SK-N-SH treated with all-trans-retinoic acid at 6 μM for 48 hours (cell line): Measurements from ENCODE around the gene ZNF276.

ENCODE experiments used
- ATAC-seq: fragments of 200-7000 bp; cut with Tn5 transposase; 3 replicates; pipeline ENCODE4 v1.9.1; 2020; ENCODE audit warnings: mild to moderate bottlenecking, moderate library complexity
- ARNTL ChIP-seq: fragments of 450-650 bp; formaldehyde crosslinking; IDR thresholded peaks from 2 replicates; pipeline ENCODE4 v1.5.0; 2020; ENCODE audit warnings: low read depth, mild to moderate bottlenecking, moderate library complexity, borderline replicate concordance
- BACH2 ChIP-seq: fragments of 250-450 bp; sonication (Bioruptor Pico); IDR thresholded peaks from 2 replicates; pipeline ENCODE4 v1.9.0; 2021; ENCODE audit warnings: mild to moderate bottlenecking, borderline replicate concordance
- CSDC2 ChIP-seq: fragments of 250-450 bp; sonication (Bioruptor Pico); IDR thresholded peaks from 2 replicates; pipeline ENCODE4 v1.5.0; 2020; ENCODE audit warnings: mild to moderate bottlenecking, moderate library complexity
- ESRRG ChIP-seq: fragments of 250-450 bp; sonication (Bioruptor Pico); IDR thresholded peaks from 2 replicates; pipeline ENCODE4 v1.6.1; 2021; ENCODE audit warnings: mild to moderate bottlenecking
- GLIS3 ChIP-seq: fragments of 250-450 bp; sonication (Bioruptor Pico); IDR thresholded peaks from 2 replicates; pipeline ENCODE4 v1.5.0; 2020; ENCODE audit warnings: mild to moderate bottlenecking, moderate library complexity
- ISL1 ChIP-seq: fragments of 250-450 bp; sonication (Bioruptor Pico); IDR thresholded peaks from 2 replicates; pipeline ENCODE4 v2.1.2; 2022; ENCODE audit warnings: mild to moderate bottlenecking, moderate library complexity
- OSR1 ChIP-seq: fragments of 250-450 bp; sonication (Bioruptor Pico); IDR thresholded peaks from 2 replicates; pipeline ENCODE4 v1.8.0; 2022; ENCODE audit warnings: moderate library complexity, mild to moderate bottlenecking, inconsistent platforms
- RARB ChIP-seq: fragments of 250-450 bp; sonication (Bioruptor Pico); IDR thresholded peaks from 2 replicates; pipeline ENCODE4 v1.8.0; 2021; ENCODE audit warnings: mild to moderate bottlenecking, moderate library complexity
- SNAI2 ChIP-seq: fragments of 250-450 bp; sonication (Bioruptor Pico); IDR thresholded peaks from 2 replicates; pipeline ENCODE4 v1.5.0; 2020; ENCODE audit warnings: mild to moderate bottlenecking, moderate library complexity
- TCF4 ChIP-seq: fragments of 250-450 bp; sonication (Bioruptor Pico); IDR thresholded peaks from 2 replicates; pipeline ENCODE4 v1.8.0; 2021; ENCODE audit warnings: mild to moderate bottlenecking, moderate library complexity, borderline replicate concordance
- TOX ChIP-seq: fragments of 250-450 bp; sonication (Bioruptor Pico); IDR thresholded peaks from 2 replicates; pipeline ENCODE4 v1.8.0; 2021; ENCODE audit warnings: mild to moderate bottlenecking, moderate library complexity, borderline replicate concordance
- ZC3H10 ChIP-seq: fragments of 250-450 bp; sonication (Bioruptor Pico); IDR thresholded peaks from 2 replicates; pipeline ENCODE4 v1.5.1; 2021; ENCODE audit warnings: mild to moderate bottlenecking, moderate library complexity
- ZFP3 ChIP-seq: fragments of 250-450 bp; sonication (Bioruptor Pico); IDR thresholded peaks from 2 replicates; pipeline ENCODE4 v1.5.0; 2020; ENCODE audit warnings: mild to moderate bottlenecking, moderate library complexity
- ZFP30 ChIP-seq: fragments of 450-650 bp; formaldehyde crosslinking; IDR thresholded peaks from 2 replicates; pipeline ENCODE4 v1.5.0; 2022; ENCODE audit warnings: mild to moderate bottlenecking, moderate library complexity
- ZNF565 ChIP-seq: fragments of 450-650 bp; formaldehyde crosslinking; conservative IDR thresholded peaks from 2 replicates; pipeline ENCODE4 v1.5.0; 2020; ENCODE audit warnings: low read depth, mild to moderate bottlenecking, moderate library complexity
- ZNF70 ChIP-seq: fragments of 450-650 bp; formaldehyde crosslinking; IDR thresholded peaks from 2 replicates; pipeline ENCODE4 v1.5.0; 2020; ENCODE audit warnings: mild to moderate bottlenecking, moderate library complexity
- ZNF8 ChIP-seq: fragments of 450-650 bp; formaldehyde crosslinking; IDR thresholded peaks from 2 replicates; pipeline ENCODE4 v1.5.0; 2020; ENCODE audit warnings: mild to moderate bottlenecking, moderate library complexity
- TF ChIP-seq, protein P1 (sequence below): fragments of 250-450 bp; sonication (Bioruptor Pico); IDR thresholded peaks from 2 replicates; pipeline ENCODE4 v1.8.0; 2020; ENCODE audit warnings: mild to moderate bottlenecking, moderate library complexity, borderline replicate concordance
- TF ChIP-seq, protein P2 (sequence below): fragments of 250-450 bp; sonication (Bioruptor Pico); IDR thresholded peaks from 2 replicates; pipeline ENCODE4 v1.5.0; 2020; ENCODE audit warnings: mild to moderate bottlenecking, moderate library complexity
- TF ChIP-seq, protein P3 (sequence below): fragments of 250-450 bp; sonication (Bioruptor Pico); IDR thresholded peaks from 2 replicates; pipeline ENCODE4 v1.5.1; 2021; ENCODE audit warnings: mild to moderate bottlenecking, moderate library complexity
- TF ChIP-seq, protein P4 (sequence below): fragments of 250-450 bp; sonication (Bioruptor Pico); IDR thresholded peaks from 2 replicates; pipeline ENCODE4 v1.5.1; 2020; ENCODE audit warnings: low read depth, mild to moderate bottlenecking, moderate library complexity

The ZNF276 gene

DNA sequence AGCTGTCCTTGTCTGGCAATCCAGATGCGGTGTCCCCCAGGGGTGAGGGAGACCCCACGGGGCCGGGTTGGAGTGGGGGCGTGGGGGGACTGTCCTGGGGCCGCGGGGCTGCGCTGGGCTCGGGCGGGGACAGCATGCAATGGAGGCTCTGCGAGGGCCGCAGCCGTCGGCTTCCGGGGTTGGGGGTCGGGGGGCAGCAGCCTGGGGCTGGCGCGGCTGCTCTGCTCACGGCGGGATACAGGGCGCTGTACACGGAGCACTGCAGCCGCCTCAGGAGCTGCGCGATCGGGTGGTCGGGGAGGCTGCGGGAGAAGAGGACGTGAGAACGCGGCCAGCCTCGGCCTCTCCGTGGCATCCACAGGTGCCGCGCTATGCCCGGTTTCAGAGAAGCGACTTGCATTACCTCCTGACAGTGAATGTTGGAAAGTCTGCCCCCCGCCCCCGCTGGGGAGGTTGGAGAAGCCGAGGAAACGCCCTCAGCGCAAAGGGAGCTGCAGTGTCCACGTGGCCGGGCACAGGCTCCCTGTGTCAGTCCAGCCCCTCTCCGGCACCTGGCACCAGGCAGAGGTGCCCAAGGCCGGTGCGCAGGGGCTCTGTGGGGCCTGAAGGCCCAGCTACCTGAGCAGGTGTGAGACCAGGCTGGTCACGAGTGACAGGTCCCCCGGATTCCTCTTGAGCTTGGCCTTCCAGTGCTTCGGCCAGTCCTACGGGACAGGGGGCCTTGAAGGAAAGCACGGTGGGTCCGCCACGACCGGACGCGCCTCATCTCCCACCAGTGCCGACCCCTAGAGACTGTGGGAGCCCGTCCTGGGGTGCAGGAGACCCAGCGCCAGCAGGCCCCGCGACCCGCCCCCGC lies 10.4 kb upstream of the ZNF276 start:
- ATAC-seq, result peak; percentile 3
- TF ChIP-seq ISL1 (CRISPR knock-in tag), result no peak
- TF ChIP-seq, protein P1, sequence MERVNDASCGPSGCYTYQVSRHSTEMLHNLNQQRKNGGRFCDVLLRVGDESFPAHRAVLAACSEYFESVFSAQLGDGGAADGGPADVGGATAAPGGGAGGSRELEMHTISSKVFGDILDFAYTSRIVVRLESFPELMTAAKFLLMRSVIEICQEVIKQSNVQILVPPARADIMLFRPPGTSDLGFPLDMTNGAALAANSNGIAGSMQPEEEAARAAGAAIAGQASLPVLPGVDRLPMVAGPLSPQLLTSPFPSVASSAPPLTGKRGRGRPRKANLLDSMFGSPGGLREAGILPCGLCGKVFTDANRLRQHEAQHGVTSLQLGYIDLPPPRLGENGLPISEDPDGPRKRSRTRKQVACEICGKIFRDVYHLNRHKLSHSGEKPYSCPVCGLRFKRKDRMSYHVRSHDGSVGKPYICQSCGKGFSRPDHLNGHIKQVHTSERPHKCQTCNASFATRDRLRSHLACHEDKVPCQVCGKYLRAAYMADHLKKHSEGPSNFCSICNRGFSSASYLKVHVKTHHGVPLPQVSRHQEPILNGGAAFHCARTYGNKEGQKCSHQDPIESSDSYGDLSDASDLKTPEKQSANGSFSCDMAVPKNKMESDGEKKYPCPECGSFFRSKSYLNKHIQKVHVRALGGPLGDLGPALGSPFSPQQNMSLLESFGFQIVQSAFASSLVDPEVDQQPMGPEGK (CRISPR knock-in tag), result no peak

DNA sequence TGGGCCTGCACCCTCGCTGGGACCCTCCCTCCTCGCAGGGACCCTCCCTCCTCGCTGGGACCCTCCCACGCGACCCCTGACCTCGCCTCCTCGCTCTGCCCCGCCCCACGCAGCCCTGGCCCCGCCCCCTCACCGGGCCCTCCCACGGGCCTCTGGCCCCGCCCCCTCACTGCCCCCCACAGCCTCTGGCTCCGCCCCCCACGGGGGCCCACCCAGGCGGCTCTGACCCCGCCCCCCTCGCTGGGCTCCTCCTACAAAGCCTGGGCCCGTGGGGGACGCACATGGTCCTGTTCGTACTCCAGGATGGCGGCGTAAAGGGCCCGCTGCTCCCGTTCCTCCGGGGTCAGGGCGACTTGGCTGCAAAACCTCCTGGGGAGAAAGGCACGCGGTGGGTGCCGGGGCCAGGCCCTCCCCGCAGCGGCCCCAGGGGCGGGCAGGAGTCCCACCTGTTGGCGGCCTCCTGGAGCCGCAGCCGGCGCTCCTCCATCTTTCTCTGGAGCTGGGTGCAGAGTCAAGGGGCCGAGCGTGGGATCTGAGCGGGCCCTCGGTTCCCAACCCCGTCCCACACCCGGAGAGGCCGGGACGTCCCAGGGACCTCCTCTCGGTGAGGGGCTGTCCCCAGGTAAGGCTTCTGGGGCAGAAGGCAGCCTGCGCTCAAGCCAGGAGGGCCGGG lies 9.6 kb upstream of the ZNF276 start:
- no peak for TF ChIP-seq ZNF565 (CRISPR knock-in tag)
- TF ChIP-seq, protein P1 (CRISPR knock-in tag), result 0 out of 2 replicates have a peak, but pooled peaks have one; percentile 17
- peak; percentile 83 for ATAC-seq

DNA sequence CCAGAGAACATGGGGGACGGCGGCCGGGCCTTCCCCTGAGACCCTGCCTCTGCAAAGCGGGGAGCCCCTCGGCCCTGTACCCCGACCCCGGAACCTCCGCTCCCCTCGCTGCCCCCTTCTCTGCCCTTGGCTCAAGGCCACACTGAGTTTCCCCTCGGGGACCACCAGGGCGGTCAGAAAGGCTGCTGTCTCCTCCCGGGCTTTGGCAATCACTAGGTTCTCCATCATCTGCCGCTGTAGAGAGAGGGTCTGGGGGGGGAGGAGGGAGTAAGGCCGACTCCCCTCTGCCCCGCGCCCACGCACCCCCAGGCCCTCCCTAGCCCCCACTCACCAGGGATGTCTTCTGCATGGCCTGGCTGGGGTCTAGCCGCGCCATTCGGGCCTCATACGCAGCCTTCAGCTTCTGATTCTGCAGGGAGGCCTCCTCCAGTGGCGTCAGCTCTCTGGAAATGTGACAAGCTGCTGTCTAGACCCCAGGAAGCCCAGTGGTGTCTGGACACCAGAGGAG lies 9.0 kb upstream of the ZNF276 start:
- TF ChIP-seq ESRRG (CRISPR knock-in tag) (no peak), ZNF70 (CRISPR knock-in tag) (no peak), ISL1 (CRISPR knock-in tag) (no peak), RARB (CRISPR knock-in tag) (no peak), SNAI2 (CRISPR knock-in tag) (no peak), ZC3H10 (no peak), BACH2 (CRISPR knock-in tag) (no peak)
- TF ChIP-seq, all 23 proteins: peak for 0
- ATAC-seq, result peak; percentile 56

DNA sequence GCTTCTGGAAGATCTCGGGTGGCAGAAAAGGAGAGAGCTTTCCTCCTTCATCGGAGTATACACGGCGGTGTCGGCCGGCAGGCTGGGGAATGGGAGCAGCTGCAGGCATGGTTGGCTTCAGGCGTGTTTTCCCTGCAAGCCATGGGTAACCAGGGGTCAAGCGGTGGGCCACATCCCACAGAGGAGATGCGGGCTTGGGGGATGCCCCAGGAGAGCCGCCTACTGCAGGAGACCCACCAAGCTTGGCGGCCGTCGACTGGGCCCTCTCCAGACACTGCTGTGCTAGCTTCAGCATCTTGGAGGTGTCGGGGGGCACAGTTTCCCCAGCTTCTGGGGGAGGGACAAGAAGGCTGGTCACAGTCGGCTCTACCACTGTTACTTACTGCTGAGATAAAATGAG lies 4.8 kb upstream of the ZNF276 start:
- no peak for ATAC-seq
- no peak for TF ChIP-seq GLIS3 (CRISPR knock-in tag)
- no peak for TF ChIP-seq ZFP3
- TF ChIP-seq ESRRG (CRISPR knock-in tag), result no peak
- no peak for TF ChIP-seq OSR1 (CRISPR knock-in tag)
- no peak for TF ChIP-seq ARNTL (CRISPR knock-in tag)
- no peak for TF ChIP-seq TCF4
- no peak for TF ChIP-seq BACH2 (CRISPR knock-in tag)

DNA sequence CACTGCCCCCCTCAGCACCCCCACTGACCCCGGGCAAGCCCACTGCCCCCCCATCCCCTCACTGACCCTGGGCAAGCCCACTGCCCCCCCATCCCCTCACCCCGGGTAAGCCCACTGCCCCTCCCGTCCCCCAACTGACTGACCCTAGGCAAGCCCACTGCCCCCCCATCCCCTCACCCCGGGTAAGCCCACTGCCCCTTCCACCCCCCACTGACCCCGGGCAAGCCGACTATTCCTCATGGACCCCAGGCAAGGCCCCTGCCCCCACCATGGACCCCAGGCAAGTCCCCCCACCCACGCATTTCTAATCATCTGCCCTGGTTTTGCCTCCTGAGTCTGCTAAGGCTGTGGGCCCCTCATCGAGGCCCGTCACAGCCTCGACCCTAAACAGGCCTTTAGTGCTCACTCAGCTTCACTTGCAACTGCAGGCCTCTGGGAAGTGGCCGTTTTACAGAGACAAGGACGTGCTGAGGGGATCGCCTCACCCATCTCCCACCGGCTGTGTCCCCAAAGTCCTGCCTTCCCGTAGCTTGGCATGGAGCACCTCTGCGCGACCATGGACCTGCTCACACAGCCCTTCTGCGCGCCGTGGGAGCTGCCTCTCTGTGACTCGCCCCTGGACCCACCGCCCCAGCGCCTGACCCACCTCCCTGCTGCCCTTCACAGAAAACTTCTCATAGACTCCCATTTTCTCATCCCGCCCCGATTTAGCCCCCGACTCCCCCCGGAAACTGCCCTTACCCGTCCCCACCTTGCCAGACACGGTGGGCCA lies 4.2 kb upstream of the ZNF276 start:
- no peak for ATAC-seq
- TF ChIP-seq, protein P2, sequence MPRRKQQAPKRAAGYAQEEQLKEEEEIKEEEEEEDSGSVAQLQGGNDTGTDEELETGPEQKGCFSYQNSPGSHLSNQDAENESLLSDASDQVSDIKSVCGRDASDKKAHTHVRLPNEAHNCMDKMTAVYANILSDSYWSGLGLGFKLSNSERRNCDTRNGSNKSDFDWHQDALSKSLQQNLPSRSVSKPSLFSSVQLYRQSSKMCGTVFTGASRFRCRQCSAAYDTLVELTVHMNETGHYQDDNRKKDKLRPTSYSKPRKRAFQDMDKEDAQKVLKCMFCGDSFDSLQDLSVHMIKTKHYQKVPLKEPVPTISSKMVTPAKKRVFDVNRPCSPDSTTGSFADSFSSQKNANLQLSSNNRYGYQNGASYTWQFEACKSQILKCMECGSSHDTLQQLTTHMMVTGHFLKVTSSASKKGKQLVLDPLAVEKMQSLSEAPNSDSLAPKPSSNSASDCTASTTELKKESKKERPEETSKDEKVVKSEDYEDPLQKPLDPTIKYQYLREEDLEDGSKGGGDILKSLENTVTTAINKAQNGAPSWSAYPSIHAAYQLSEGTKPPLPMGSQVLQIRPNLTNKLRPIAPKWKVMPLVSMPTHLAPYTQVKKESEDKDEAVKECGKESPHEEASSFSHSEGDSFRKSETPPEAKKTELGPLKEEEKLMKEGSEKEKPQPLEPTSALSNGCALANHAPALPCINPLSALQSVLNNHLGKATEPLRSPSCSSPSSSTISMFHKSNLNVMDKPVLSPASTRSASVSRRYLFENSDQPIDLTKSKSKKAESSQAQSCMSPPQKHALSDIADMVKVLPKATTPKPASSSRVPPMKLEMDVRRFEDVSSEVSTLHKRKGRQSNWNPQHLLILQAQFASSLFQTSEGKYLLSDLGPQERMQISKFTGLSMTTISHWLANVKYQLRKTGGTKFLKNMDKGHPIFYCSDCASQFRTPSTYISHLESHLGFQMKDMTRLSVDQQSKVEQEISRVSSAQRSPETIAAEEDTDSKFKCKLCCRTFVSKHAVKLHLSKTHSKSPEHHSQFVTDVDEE, result no peak
- TF ChIP-seq TOX (CRISPR knock-in tag) (no peak), GLIS3 (CRISPR knock-in tag) (no peak), CSDC2 (CRISPR knock-in tag) (no peak), TCF4 (no peak), ZFP30 (CRISPR knock-in tag) (no peak), BACH2 (CRISPR knock-in tag) (no peak), ESRRG (CRISPR knock-in tag) (no peak), ZFP3 (no peak), ZNF565 (CRISPR knock-in tag) (no peak), ISL1 (CRISPR knock-in tag) (no peak), ZNF8 (CRISPR knock-in tag) (no peak)
- TF ChIP-seq, protein P3, sequence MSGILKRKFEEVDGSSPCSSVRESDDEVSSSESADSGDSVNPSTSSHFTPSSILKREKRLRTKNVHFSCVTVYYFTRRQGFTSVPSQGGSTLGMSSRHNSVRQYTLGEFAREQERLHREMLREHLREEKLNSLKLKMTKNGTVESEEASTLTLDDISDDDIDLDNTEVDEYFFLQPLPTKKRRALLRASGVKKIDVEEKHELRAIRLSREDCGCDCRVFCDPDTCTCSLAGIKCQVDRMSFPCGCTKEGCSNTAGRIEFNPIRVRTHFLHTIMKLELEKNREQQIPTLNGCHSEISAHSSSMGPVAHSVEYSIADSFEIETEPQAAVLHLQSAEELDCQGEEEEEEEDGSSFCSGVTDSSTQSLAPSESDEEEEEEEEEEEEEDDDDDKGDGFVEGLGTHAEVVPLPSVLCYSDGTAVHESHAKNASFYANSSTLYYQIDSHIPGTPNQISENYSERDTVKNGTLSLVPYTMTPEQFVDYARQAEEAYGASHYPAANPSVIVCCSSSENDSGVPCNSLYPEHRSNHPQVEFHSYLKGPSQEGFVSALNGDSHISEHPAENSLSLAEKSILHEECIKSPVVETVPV (CRISPR knock-in tag), result no peak
- TF ChIP-seq, protein P4, sequence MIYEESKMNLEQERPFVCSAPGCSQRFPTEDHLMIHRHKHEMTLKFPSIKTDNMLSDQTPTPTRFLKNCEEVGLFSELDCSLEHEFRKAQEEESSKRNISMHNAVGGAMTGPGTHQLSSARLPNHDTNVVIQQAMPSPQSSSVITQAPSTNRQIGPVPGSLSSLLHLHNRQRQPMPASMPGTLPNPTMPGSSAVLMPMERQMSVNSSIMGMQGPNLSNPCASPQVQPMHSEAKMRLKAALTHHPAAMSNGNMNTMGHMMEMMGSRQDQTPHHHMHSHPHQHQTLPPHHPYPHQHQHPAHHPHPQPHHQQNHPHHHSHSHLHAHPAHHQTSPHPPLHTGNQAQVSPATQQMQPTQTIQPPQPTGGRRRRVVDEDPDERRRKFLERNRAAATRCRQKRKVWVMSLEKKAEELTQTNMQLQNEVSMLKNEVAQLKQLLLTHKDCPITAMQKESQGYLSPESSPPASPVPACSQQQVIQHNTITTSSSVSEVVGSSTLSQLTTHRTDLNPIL, result no peak
